ENCODE measurements around the gene FNDC4. TPM values are rescaled to one million over a fixed set of nuclear protein-coding genes. Genes with fewer than 3 reads are reported as not detected.
A peak's percentile ranks its signal among the peaks of the same experiment; 100 is the strongest.

Gene FNDC4
- total RNA-seq, 1 experiment from 2014 or later = 6.1 TPM

- DNase-seq (ENCODE audit: low read depth) = peak; percentile 16
These were observed 586 bp downstream of the FNDC4 start for GRCh38 chr2:27494284-27494943.

DNA sequence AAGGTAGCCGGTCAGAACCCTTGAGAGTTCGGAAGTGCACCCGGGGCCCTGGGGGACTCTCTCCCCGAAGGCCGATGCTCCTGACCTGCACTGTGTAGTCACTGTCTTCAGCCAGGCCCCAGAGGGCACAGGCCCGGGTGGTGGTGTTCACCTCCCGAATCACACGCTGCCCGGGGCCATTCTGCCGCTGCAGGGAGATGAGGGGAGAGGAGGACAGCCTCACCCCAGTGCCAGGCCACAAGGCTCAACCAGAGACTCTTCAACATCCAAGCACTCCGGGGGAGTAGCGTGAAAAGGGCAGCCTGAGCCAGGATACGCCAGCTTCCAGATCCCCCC lies 1.1 kb downstream of the FNDC4 start:
- no peak for DNase-seq (ENCODE audit: low read depth)

DNA sequence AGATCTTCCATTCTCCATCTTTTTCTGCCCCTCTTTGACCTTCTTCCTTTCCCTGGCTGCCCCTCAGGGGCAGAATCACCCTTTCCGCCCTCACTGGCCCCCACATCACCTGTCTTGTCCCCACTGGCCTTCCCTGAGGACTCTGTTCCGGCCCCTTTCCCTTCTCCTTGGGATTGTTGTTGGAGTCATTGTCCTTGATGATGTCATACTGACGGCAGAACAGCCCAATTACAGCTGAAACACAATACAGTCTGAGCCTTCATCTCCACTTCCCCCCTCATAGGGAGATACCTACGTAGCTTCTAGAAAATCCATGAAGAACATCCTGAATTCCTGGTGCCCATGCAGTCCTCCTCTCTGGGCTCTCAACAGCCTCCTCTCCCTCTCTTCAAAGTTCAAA lies 2.4 kb downstream of the FNDC4 start:
- no peak for DNase-seq (ENCODE audit: low read depth)

GRCh38 chr2:27489498-27490397 lies 5.3 kb downstream of the FNDC4 start, which contains the start of gene IFT172:
TSS of gene IFT172 (minus strand) at chr2:27489743. CDS start at chr2:27489653, 90 bp downstream.
- DNase-seq (ENCODE audit: low read depth) = peak; percentile 98

DNA sequence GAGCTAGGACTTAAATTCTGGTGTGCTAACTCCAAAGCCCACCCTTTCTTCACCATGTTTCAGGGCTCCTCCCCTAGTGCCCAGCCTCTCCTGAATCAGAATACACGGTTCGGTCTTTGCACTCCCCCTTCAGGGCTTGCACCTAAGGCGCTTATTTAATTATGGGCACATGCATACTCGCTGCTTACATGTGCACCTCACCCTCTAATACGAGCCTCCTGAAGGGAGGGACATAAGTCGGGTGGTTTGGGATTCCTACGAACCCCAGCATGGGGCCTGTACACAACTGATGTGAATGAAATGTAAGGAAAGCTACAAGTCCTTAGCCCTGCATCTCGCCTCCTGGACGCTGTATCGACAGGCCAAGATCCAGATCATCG lies 5.9 kb downstream of the FNDC4 start:
- DNase-seq (ENCODE audit: low read depth) = peak; percentile 33

- DNase-seq (ENCODE audit: low read depth) = no peak
These were observed 9.5 kb downstream of the FNDC4 start for GRCh38 chr2:27485496-27485895.

DNA sequence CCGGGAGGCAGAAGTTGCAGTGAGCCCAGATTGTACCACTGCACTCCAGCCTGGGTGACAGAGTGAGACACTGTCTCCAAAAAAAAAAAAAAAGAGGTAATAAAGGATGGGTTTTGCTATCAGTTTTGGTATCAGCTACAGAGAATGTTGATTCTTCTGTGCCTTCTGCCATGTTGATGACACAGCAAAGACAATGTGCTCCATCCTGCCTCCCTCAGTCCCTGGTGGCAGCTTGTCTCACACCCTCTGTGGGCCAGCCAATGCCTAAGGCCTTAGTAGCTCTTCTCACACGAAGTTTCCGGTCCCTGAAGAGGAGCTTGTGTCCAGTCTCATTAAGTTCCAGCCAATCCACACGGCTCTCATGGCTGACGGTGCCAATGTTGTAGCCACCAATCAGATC lies 23.0 kb downstream of the FNDC4 start:
- no peak for DNase-seq (ENCODE audit: low read depth)

GRCh38 chr2:27464443-27464842 lies 30.6 kb downstream of the FNDC4 start:
- DNase-seq (ENCODE audit: low read depth) = no peak

DNA sequence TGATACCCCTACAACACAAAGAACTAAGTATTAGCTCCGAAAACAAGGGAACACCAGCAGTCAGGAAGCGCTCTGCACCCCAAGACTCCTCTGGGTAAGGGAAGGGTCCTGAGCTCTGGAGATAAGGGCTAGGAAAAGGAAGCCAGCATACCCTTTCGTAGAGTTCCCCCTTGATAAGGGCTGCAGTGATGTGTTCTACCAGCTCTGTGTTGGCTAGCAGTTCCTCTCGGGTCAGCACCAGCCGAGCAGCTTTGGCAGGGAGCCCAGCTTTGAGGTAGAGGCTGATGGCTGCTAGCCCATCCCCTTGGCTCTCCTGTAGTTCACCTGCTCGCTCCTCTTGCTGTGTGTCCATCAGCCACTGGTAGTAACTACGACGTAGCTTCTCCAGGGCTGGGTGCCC lies 33.9 kb downstream of the FNDC4 start:
- DNase-seq (ENCODE audit: low read depth) = no peak

- DNase-seq (ENCODE audit: low read depth) = no peak
These were observed 41.0 kb downstream of the FNDC4 start for GRCh38 chr2:27453968-27454367.

DNA sequence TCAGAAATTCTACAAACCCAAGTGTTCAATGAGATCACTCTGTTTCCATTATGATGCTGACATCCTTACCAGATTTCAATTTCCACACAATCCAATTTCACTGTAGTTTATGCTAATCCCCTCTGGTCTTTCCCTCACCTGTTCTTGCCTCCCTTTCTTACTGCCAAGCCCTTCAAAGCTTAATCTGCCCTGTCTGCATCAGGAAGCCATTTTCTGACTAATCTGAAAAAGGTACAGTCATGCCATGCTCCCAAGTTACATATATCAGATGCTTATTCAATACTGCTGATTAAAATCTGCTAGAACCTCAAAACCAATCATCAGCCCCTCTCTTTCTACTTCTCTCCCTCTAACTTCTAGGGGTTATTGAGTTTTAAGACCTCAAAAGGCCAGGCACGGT lies 43.9 kb downstream of the FNDC4 start:
- DNase-seq (ENCODE audit: low read depth) = no peak

- no peak for DNase-seq (ENCODE audit: low read depth)
These were observed 46.6 kb downstream of the FNDC4 start for GRCh38 chr2:27448381-27448780.

DNA sequence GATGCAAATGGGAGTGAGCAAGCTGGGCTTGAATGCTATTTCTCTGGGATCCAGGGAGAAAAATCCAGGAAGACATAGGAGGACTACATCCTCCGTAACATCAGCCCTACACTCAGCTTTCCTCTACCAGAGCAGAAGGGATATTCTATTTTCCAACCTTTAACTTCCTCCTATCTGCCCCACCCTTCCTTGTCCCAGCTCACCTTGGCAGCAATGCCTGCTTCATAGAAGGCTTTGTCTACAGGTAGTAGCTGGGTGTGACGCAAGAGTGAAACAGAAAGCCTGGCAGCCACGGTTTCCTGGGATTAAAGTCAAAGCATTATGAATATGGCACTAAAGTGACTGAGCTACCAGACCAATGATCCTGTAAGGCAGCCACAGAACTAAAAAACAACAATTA lies 48.9 kb downstream of the FNDC4 start:
- no peak for DNase-seq (ENCODE audit: low read depth)

- DNase-seq (ENCODE audit: low read depth) = no peak
These were observed 49.4 kb downstream of the FNDC4 start for GRCh38 chr2:27445615-27446014.

- DNase-seq (ENCODE audit: low read depth) = no peak
These were observed 49.8 kb downstream of the FNDC4 start for GRCh38 chr2:27445155-27445554.

- no peak for DNase-seq (ENCODE audit: low read depth)
These were observed 52.1 kb downstream of the FNDC4 start for GRCh38 chr2:27442920-27443282.

DNA sequence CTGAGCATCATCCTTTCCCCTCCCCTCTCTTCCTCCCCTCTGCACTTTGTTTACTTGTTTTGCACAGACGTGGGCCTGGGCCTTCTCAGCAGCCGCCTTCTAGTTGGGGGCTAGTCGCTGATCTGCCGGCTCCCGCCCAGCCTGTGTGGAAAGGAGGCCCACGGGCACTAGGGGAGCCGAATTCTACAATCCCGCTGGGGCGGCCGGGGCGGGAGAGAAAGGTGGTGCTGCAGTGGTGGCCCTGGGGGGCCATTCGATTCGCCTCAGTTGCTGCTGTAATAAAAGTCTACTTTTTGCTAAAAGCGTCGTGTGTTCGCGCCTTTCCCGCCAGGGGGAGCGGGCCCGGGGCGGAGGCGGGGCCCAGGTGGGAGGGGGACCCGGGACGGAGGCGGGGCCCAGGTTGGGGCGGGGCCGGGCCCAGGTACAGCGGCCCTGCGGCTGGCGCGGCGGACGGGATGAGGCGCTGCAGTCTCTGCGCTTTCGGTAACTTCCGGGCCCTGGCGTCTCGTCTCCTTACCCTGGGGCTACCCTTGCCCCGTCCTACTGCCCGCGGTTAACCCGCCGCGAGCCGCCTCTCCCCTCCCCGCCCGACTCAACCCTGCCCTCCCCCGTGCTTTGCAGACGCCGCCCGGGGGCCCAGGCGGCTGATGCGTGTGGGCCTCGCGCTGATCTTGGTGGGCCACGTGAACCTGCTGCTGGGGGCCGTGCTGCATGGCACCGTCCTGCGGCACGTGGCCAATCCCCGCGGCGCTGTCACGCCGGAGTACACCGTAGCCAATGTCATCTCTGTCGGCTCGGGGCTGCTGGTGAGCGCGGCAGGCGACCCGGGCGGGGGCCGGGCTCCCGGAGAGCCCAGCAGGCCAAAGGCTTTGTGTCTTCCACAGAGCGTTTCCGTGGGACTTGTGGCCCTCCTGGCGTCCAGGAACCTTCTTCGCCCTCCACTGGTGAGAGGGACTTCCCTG lies 52.8 kb downstream of the FNDC4 start, which contains the start of gene KRTCAP3:
Gene KRTCAP3 (plus strand): TSS at position 424 of the 962 bp plus-strand sequence. CDS start 32 bp downstream, at position 456.
- DNase-seq (ENCODE audit: low read depth) = no peak

Other genes with a start within 250 kb of the FNDC4 start
- not detected in 2 replicates for gene SLC30A3, start 232.2 kb downstream of the FNDC4 start, total RNA-seq (2014; rRNA removed; shearing (Covaris generic))
- not detected in 2 replicates for gene DNAJC5G, start 219.8 kb downstream of the FNDC4 start, total RNA-seq (2014; rRNA removed; shearing (Covaris generic))
- 0.10 TPM in 1 of 2 replicates, not detected in the other for gene TRIM54, start 212.8 kb downstream of the FNDC4 start, total RNA-seq (2014; rRNA removed; shearing (Covaris generic))
- 0.48 and 2.1 TPM in 2 replicates for gene UCN, start 186.8 kb downstream of the FNDC4 start, total RNA-seq (2014; rRNA removed; shearing (Covaris generic))
- 99.4 and 124 TPM in 2 replicates for gene MPV17, start 172.1 kb downstream of the FNDC4 start, total RNA-seq (2014; rRNA removed; shearing (Covaris generic))
- gene GTF3C2, start 138.4 kb downstream of the FNDC4 start, total RNA-seq (2014; rRNA removed; shearing (Covaris generic)) = 38.0 and 44.2 TPM in 2 replicates
- gene EIF2B4, start 124.9 kb downstream of the FNDC4 start, total RNA-seq (2014; rRNA removed; shearing (Covaris generic)) = 31.8 and 36.1 TPM in 2 replicates
- gene SNX17, start 124.6 kb downstream of the FNDC4 start, total RNA-seq (2014; rRNA removed; shearing (Covaris generic)) = 186 and 191 TPM in 2 replicates
- 7.9 and 8.8 TPM in 2 replicates for gene ZNF513, start 114.5 kb downstream of the FNDC4 start, total RNA-seq (2014; rRNA removed; shearing (Covaris generic))
- gene PPM1G, start 85.6 kb downstream of the FNDC4 start, total RNA-seq (2014; rRNA removed; shearing (Covaris generic)) = 86.5 and 93.4 TPM in 2 replicates
- 138 and 153 TPM in 2 replicates for gene NRBP1, start 66.6 kb downstream of the FNDC4 start, total RNA-seq (2014; rRNA removed; shearing (Covaris generic))
- gene KRTCAP3, start 52.8 kb downstream of the FNDC4 start, total RNA-seq (2014; rRNA removed; shearing (Covaris generic)) = 0.48 TPM in 1 of 2 replicates, not detected in the other
- gene IFT172, start 5.5 kb downstream of the FNDC4 start, total RNA-seq (2014; rRNA removed; shearing (Covaris generic)) = 16.1 and 20.5 TPM in 2 replicates
- not detected in 2 replicates for gene GCKR, start 1.6 kb upstream of the FNDC4 start, total RNA-seq (2014; rRNA removed; shearing (Covaris generic))
- gene ZNF512, start 87.8 kb upstream of the FNDC4 start, total RNA-seq (2014; rRNA removed; shearing (Covaris generic)) = 19.8 and 20.5 TPM in 2 replicates
- 1.8 and 2.2 TPM in 2 replicates for gene CCDC121, start 133.8 kb upstream of the FNDC4 start, total RNA-seq (2014; rRNA removed; shearing (Covaris generic))
- gene GPN1, start 133.8 kb upstream of the FNDC4 start, total RNA-seq (2014; rRNA removed; shearing (Covaris generic)) = 61.9 and 63.3 TPM in 2 replicates
- 29.2 and 31.5 TPM in 2 replicates for gene SUPT7L, start 168.4 kb upstream of the FNDC4 start, total RNA-seq (2014; rRNA removed; shearing (Covaris generic))
- gene SLC4A1AP, start 168.7 kb upstream of the FNDC4 start, total RNA-seq (2014; rRNA removed; shearing (Covaris generic)) = 37.9 and 40.0 TPM in 2 replicates